ENCODE data around the gene SNRPB. TPM values are rescaled to one million over a fixed set of nuclear protein-coding genes. Genes with fewer than 3 reads are reported as not detected.
"Not testable (repeated sequence)": the region's sequence is repeated elsewhere in the genome, so short reads cannot be mapped to it uniquely, and the experiment has no call there.

SNRPB gene
- 53.0 TPM for total RNA-seq
- long read RNA-seq, transcript SNRPB-201 (7 exons, 1,154 nt) = major isoform, 53 of 68 reads
- long read RNA-seq, transcript SNRPB-202 (7 exons, 1,008 nt) = minor isoform, 9 of 68 reads
- long read RNA-seq, partial matches to known transcripts = 2 of 68 reads
- long read RNA-seq, other reads (novel, unspliced or antisense) = 3 of 68 reads

DNA sequence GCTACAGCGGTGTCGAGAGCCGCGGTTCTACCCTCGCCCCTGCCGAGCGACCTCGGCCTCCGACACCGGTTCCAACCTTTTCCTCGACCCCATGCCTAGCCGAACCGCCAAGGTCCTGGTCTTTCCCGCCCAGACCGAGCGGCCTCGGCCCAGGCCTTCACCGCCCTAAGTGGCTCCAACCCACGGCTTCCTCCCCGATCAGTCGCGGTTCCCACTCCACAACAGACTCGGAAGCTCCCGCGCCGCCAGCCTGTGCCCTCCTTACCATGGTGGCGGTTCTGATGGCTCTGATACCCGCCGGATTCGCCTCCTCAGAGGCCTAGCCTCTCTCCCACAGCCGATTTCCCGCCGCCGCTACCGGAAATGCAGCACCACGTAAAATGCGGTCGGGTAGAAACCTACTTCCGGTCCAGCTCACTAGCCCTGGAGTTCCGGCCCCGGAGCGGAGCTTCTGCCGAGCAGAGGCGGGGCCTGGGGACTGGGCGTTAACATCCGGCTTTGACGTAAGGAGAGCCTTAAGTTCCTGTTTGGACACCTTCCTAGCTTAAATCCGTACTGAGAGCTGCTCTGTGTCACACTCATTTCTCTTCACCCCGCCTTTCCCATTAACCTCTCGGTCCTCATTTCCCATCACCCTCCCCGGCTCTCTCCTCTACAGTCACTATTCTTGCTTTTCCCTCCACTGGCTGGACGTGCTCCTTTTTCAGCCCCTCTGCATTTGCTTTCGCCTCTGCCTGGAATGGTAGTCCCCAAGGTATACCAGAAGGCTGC, at the start of gene SNRPB:
Gene SNRPB, minus strand, starts transcription at position 367 of the 771 bp plus-strand sequence. Its CDS starts 99 bp downstream, at position 268.
- DNase-seq (ENCODE audit: low spot score) = peak; percentile 98
- intact Hi-C loops (cut with DNase I) = loop anchor here (1.0 to 5.0 kb wide), 3 partner anchors 39 to 192 kb away; partner anchors contain the start of gene IDH3B

DNA sequence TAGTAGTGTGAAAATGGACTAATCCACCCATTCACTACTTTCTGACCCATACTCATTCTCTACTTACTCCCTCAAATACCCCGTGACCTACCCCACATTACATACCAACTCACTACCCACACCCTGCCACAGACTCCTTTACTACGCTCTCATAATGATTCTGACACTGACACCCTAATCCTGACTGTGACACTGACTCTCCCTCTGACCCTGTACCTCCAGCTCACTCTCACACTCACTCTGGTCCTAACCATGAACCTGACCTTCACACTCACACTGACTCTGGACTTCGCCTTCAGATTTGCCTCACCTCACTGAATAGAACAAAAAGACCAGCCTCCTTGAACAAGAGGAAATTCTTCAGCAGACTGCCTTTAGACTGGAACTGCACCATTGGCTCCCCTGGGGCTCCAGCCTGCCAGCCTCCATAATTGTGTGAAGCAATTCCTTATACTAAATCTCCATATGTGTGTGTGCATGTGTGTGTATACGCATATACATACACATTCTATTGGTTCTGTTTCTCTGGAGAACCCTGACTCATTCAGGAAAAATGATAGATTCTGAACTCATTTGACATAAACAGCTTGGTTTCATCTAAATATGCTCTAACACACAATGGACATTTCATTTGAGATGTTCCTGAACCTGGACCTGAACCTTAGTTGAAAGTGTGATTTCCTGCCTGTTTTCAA, 48.7 kb upstream of the SNRPB start:
- intact Hi-C loops (cut with DNase I) = no loop called here
- DNase-seq (ENCODE audit: low spot score) = no peak

DNA sequence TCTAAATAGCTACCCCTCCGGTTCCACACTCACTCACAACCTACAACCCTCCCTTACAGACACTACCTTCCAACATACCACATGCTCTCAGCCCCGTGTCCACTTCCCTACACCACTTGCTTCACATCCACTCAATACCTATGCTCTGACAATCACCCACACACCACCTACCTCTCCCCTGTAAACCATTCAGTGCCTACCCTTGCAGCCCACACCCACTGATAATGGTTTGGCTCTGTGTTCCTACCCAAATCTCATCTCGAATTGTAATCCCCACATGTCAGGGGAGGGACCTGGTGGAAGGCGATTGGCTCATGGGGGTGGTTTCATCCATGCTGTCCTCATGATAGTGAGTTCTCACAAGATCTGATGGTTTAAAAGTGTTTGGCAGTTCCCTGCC, 48.0 kb upstream of the SNRPB start:
- no peak for DNase-seq (ENCODE audit: low spot score)
- intact Hi-C loops (cut with DNase I) = no loop called here

DNA sequence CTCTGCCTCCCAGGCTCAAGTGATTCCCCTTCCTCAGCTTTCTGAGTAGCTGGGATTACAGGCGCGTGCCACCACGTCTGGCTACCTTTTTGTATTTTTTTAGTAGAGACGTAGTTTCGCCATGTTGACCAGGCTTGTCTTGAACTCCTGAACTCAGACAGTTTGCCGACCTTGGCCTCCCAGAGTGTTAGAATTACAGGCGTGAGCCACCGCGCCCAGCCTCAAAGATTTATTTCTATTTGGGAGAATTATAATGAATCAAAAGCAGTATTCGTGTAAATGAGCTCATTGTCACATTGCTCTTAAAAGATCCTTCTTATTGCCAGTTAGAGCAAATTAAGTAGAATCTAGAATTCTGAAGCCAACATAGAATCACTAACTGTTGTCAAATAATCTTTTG, 47.5 kb upstream of the SNRPB start:
- intact Hi-C loops (cut with DNase I) = no loop called here
- no peak for DNase-seq (ENCODE audit: low spot score)

DNA sequence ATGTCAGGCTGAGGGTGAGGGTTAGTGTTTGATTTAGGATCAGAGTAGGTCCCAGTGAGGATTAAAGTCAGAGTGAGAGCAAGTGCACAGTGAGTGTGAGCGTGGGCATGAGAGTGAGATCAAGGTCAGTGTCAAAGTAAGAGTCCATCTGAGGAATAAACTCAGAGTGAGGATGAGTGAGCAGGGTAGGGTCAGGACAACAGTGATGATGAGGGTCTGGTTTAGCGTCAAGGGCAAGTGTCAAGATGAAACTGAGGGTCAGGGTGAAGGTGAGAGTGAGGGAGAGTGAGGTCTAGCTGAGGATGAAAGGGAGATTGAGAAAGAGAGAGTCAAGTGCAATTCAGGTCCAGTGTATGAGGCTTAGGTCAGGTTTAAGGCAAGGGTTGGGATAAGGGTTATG, 45.8 kb upstream of the SNRPB start:
- DNase-seq (ENCODE audit: low spot score) = no peak
- intact Hi-C loops (cut with DNase I) = no loop called here

DNA sequence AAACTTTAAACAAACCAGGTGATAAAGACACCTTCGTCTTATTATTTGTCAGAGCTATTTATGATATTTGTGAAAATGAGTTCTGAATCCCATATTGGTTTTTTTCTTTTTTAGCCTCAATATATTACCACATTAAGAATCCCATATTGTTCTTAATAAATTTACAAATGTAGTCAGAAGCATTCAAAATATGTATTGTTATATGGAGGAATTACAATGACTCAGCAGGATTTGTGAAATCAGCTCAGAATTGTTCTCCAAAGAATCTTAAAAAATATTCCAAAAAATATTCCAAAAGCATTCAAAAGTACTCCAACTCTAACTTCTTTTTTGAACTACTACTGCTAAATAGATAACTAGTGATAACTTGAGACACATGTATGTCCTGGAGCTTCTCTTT, 44.6 kb upstream of the SNRPB start:
- intact Hi-C loops (cut with DNase I) = no loop called here
- DNase-seq (ENCODE audit: low spot score) = no peak

DNA sequence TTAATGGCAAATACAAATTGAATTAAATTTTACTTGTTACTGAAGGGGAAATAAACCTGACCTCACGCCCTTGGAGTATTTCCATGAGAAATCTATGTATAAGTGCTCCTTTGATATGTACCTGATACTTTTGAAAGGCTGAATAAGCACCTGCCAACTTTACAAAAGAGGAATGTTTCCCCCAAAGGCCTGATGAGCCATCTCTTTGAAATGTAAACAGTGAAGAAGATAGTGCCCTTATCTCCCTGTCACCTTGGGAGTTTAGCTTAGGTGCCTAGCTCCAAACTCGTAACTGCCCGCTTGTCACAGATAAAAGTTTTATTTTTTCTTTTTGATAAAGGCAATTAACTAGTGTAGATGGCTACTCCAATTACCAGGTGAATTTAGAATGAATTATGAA, 39.2 kb upstream of the SNRPB start:
- no peak for DNase-seq (ENCODE audit: low spot score)
- intact Hi-C loops (cut with DNase I) = loop anchor here (1.0 kb wide), 1 partner anchor 38 kb away; no protein-coding TSS in a partner anchor

DNA sequence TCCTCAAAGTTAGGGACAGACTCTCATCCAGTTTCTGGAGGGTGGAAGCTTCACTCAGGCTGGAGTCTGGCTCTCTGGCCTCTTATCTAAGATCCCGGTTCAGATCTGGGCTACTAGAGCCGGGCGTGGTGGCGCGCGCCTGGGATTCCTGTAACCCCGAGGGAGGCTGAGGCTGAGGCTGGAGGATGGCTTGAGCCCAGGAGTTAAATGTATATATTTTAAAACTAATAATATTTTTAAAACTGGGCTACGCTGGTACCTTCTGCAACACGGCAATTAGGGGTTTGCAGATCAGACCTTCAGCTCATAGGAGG, 38.8 kb upstream of the SNRPB start:
- DNase-seq (ENCODE audit: low spot score) = no peak
- intact Hi-C loops (cut with DNase I) = loop anchor here (1.0 kb wide), 1 partner anchor 38 kb away; no protein-coding TSS in a partner anchor

DNA sequence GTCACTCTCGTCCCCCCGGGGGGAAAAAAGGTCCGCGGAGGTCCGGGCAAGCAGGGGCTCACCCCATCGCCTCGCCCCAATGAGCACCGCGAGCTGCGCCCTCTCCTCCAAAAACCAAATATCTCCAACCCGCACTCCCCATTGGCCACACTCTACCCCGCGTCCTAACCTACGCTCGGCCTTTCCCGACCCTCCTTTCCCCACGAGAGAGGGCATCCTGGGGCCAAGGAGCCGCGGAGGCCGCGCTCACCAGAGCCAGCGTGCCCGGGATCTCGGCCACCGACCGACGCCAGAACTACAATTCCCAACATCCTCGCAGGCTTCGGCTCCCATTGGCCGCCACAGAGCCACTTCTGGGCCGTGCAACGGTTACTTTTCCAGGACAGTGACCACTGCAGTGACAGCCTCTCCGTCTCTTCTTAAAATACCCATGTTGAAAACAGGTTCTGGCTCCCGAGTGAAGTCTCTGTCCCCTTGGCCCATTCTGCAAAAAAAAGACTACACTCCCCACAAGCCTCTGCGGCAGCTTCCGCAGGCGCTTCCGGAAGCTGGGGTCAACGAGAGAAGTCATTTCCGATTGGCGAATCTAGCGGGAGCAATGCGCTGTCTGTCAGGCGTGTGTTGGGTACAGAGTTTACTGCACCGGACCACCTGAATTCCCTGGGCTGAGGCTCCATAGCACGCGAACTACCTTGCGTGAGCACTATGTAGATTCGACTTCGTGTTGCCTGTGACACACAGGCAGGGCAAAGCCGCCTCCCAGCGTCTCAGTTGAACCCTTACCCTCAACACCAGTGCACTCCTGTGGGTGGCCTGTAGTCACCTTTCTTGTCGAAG, 38.3 kb upstream of the SNRPB start, which contains the start of gene ZNF343:
Gene ZNF343, minus strand, starts transcription at position 285 of the 837 bp plus-strand sequence. CDS start 15,020 bp downstream, outside the sequence.
- intact Hi-C loops (cut with DNase I) = loop anchor here (1.0 kb wide), 1 partner anchor 38 kb away; no protein-coding TSS in a partner anchor
- peak; percentile 93 for DNase-seq (ENCODE audit: low spot score)

DNA sequence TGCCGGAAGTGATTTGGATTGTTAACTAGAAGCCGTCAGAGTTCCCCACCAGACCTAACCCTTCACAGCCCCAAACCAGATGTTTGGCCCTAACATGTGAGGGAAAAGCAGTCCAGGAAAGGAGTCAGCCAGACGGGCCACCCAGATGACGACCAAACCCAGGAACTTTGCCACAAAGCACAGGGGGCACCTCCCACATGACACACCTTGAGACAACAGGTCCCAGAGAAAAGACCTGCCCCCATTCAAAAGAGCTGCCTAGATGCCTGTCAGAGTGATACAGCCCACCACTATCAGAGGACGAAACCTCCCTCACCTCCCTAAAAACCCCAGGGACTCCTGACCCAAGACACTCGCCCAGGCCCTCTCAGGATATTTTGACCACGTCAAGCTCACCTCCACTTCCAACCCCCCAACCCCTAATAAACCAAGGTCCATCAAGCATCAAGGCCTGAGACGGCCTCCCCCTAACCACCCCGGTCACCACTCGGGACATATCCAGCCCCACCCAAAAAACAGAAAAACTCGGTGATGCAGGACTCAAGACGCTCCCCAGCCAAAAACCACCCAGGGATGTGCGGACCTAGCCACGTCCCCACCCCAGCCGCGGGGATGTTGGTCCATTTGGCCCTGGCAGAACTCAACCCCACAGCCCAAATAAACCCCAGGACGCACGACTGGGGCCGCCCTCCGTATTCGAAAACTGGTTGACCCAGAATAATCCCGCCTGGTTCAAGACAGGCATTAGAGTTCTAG, 37.5 kb upstream of the SNRPB start:
- no peak for DNase-seq (ENCODE audit: low spot score)
- intact Hi-C loops (cut with DNase I) = no loop called here

DNA sequence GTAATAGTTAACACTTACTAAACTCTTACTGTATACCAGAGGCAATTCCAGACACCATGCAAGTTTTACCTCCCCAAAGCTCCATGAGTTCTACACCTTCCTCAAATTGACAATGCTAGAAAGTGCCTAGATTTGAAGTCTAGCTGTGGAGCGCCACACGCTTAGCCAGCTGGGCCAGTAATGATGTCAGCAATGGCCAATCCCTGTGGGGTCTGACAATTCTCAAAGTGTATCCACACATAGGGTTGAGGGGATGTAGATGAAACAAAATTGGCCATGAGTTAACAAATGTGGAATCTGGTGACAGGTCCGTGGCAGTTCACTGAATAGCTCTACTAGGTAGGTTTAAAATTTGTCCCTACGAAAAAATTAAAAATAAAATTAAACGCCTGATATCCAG, 36.9 kb upstream of the SNRPB start:
- DNase-seq (ENCODE audit: low spot score) = no peak
- intact Hi-C loops (cut with DNase I) = no loop called here

DNA sequence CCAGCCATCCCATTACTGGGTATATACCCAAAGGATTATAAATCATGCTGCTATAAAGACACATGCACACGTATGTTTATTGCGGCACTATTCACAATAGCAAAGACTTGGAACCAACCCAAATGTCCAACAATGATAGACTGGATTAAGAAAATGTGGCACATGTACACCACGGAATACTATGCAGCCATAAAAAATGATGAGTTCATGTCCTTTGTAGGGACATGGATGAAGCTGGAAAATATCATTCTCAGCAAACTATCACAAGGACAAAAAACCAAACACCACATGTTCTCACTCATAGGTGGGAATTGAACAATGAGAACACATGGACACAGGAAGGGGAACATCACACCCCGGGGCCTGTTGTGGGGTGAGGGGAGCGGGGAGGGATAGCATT, 35.8 kb upstream of the SNRPB start:
- intact Hi-C loops (cut with DNase I); DNase-seq (ENCODE audit: low spot score): not testable (repeated sequence)

DNA sequence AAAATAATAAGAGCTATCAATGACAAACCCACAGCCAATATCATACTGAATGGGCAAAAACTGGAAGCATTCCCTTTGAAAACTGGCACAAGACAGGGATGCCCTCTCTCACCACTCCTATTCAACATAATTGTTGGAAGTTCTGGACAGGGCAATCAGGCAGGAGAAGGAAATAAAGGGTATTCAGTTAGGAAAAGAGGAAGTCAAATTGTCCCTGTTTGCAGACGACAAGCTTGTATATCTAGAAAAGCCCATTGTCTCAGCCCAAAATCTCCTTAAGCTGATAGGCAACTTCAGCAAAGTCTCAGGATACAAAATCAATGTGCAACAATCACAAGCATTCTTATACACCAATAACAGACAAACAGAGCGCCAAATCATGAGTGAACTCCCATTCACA, 34.2 kb upstream of the SNRPB start:
- DNase-seq (ENCODE audit: low spot score); intact Hi-C loops (cut with DNase I): not testable (repeated sequence)

DNA sequence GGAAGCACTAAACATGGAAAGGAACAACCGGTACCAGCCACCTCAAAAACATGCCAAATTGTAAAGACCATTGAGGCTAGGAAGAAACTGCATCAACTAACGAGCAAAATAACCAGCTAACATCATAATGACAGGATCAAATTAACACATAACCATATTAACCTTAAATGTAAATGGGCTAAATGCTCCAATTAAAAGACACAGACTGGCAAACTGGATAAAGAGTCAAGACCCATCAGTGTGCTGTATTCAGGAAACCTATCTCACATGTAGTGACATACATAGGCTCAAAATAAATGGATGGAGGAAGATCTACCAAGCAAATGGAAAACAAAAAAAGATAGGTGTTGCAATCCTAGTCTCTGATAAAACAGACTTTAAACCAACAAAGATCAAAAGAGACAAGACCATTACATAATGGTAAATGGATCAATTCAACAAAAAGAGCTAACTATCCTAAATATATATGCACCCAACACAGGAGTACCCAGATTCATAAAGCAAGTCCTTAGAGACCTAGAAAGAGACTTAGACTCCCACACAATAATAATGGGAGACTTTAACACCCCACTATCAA, 32.3 kb upstream of the SNRPB start:
- DNase-seq (ENCODE audit: low spot score); intact Hi-C loops (cut with DNase I): not testable (repeated sequence)

DNA sequence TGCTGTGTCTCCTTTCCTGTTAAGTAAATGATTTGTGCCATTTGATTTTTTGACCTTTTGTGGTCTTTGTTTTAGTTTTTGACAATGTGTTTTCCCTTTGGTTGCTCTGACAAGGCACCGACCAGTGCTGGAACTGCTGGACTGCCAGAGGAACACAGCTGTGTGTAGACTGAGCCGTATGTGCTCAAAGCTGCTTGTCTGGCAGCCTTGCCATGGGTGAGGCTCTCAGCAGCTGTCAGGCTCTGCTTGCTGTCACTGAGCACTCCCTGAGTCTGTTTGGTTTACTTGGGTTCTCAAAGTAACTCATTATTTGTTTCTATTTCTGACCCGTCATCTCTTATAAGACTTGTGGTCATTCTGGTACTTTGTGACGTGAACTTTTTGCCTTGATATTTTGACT, 15.1 kb upstream of the SNRPB start:
- intact Hi-C loops (cut with DNase I) = no loop called here
- DNase-seq (ENCODE audit: low spot score) = no peak

DNA sequence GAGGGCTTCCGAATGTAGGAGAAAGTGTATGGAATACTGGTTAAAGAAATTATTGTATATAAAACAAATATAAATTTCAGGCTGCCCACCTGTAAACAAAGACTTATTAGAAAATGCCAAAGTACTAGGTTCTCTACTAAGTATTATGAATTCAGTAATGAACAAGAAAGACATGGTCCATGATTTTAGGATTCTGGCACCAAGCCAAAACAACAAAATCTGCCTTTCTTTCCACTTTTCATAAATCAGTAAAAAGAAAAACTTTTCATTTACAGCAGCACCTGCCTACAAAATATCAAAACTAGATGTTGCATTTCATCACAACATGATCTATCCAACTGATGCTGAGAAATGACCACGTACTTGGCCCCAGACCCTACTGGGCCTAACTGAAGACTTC, 14.5 kb upstream of the SNRPB start:
- no peak for DNase-seq (ENCODE audit: low spot score)
- intact Hi-C loops (cut with DNase I) = no loop called here

DNA sequence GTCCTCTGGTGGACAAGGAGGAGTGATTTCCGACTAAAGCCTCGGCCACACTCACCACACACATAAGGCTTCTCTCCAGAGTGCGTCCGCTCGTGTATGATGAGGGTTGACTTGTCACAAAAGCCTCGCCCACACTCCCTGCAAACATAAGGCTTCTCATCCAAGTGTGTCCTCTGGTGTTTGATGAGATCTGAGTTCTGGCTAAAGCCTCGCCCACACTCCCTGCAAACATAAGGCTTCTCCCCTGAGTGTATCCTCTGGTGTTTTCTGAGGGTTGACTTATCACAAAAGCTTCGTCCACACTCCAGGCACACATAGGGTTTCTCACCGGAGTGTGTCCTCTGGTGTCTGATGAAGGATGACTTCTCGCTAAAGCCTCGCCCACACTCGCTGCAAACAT, 12.9 kb upstream of the SNRPB start:
- DNase-seq (ENCODE audit: low spot score) = no peak

DNA sequence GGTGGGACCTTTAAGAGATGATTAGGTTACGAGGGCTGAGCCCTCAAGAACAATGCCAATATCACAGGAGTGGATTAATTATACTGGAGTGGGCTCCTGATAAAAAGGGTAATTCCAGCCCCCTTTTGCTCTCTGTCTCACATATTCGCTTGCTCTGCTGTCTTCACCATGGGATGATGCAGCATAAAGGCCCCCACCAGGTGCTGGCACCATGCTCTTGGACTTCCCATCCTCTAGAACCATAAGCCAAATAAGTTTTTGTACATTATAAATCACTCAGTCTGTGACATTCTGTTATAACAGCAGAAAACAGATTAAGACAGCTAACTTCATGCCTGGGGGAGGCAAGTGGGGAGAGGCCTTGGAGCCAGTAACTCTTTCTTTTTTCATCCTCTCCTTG, 9.8 kb upstream of the SNRPB start:
- no peak for DNase-seq (ENCODE audit: low spot score)
- intact Hi-C loops (cut with DNase I) = no loop called here

More for the DNA sequence above, 12.9 kb upstream of the SNRPB start:
- intact Hi-C loops (cut with DNase I) = no loop called here

Measured in cardiac septum (tissue), 1 donor.